Nasal cavity respiratory epithelium epithelial cell of viscerocranial mucosa (primary cell): ENCODE results near the gene GATD1. TPM values are rescaled to one million over a fixed set of nuclear protein-coding genes. Genes with fewer than 3 reads are reported as not detected.

ENCODE experiments used
- total RNA-seq: library from RNA; depleted of rRNA; stranded (reverse); fragments of >200 nt; gene quantifications from 2 replicates; pipeline ENCODE4 v1.2.3, GENCODE V29; 2014

GATD1 gene, protein sequence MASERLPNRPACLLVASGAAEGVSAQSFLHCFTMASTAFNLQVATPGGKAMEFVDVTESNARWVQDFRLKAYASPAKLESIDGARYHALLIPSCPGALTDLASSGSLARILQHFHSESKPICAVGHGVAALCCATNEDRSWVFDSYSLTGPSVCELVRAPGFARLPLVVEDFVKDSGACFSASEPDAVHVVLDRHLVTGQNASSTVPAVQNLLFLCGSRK
- total RNA-seq: 20.8 and 30.3 TPM in 2 replicates

DNA sequence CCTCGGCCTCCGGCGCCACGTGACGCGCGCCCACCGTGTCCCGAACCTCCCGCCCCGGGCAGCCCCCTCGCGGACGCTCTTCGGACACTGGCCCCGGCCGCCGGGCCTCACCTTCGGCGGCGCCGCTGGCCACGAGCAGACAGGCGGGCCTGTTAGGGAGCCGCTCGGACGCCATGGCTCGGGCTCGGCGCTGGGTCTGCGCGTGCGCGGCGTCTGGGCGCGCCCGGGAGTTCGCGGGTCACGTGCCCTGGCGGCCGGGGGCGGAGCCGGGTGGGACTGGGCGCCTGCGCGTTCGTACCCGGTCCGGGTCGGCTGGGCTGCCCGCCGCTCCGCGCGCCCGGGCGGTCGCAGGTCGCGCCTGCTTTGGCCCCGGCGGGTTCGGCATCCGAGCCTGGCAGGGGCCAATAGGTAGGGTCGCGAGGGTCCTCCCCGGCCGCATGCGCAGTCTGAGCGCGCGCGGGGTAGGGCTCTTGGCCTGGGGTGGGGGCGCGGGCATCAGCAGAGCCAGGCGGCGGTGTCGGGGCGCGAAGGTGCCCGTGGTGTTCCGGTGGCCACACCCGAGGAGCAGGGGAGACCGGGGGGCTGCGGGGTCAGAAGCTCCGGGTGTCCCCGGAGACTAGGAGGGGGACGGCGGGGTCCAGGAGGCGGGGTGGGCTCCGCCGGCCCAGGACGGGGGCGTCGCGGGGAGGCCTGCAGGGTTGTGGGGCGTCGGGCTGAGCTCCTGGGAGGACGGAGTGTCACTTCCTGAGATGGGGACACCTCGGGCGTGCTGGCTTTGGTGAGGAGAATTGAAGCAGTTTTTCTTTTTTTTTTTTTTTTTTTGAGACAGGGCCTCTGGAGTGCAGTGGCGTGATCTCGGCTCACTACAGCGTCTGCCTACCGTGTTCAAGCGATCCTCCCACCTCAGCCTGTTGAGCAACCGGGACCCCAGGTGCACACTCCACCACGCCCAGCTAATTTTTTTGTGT is at the start of gene GATD1:
TSS of gene GATD1 (minus strand) at position 200 of the 968 bp plus-strand sequence. CDS start at position 175, 25 bp downstream.

GRCh38 chr11:818396-819128 is 41.3 kb upstream of the GATD1 start, which contains the start of gene PNPLA2:
PNPLA2 (plus strand) TSS chr11:818914; CDS start chr11:819719, 805 bp downstream.

DNA sequence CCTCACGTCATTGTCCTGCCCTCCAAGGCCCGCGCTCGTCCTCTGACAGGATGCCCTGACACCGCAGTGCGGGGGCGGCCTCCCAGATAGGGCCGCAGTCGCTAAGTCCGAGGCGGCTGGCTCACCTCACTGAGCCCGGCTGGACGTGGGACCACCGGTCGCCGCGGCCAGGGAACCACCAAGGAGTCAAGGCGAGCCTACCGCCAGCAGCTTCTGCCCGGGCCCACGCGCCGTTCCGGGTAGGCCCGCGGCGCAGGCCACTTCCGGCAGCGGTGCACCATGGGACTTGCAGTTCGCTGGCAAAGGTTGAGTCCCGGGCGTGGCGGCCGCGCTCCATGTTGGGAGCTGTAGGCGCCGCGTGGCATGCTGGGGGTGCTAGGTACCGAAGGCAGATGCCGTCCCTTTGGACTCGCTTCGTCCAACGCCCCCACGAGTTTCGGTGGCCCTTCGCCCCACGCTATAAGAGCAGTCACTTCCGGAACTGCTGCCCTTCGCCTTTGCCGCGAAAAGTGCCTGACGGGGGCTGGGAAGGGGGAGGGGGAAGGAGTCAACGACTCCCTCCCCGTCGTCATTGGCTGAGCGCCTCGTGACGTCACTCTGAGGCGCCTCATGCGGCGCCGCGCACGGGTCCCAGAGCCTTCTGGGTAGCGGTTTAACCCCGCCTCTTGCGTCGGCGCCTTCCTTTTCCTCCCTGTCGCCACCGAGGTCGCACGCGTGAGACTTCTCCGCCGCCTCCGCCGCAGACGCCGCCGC is 32.2 kb upstream of the GATD1 start, which contains the start of gene RPLP2:
TSS of gene RPLP2 (plus strand) at position 681 of the 753 bp plus-strand sequence. CDS start 268 bp downstream, outside the sequence.

DNA sequence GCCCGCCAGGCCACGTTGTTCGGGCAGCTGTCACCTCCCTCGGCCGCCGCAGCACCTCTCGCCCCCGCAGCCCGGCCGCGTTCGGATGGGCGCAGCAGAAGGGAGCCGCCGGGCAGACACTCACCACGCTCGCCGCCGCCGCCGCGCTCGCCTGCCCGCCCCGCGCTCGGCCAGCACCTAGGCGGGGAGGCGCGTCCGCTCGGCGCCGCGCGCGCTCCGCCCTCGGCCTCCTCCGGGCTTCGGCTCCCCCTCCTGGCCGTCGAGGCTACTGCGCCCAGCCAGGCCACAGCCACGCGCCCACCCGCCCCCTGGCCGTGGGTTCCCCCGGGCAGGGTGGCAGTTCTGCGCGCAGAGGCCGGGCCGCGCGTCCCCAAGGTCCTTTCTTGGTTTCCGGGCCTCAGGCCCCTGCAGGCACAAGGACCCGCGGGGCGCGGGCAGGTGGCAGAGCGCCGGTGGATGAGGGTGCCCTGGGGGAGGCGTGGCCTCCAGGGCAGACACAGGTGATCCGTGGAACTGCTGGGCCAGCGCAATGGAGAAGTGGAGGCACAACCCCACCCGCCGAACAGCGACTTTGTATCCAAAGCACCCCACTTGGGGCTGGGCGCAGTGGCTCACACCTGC is 20.9 kb upstream of the GATD1 start, which contains the start of gene SLC25A22:
TSS of gene SLC25A22 (minus strand) at position 189 of the 621 bp plus-strand sequence. CDS start 3,275 bp downstream, outside the sequence.

DNA sequence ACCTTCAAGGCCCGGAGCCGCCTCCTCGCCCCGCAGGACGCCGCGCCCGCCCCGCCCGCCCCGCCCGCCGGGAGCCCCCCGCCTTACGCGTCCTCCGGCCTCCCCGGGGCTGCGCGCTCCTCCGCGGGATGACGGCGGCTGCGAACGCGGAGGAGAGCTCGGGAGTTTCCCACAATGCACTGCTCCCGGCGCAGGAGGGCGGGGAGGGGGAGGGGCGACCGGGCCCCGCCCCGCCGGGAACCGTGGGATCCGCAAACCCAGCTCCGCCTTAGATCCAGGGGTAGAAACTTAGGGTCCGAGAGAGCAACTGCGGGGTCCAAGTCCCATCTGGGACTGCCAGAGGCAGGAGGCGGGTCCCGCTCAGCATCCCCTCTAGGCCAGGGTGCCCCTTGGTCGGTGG is 12.7 kb upstream of the GATD1 start, which contains the start of gene CEND1:
TSS of gene CEND1 (minus strand) at position 148 of the 400 bp plus-strand sequence. CDS start 1,514 bp downstream, outside the sequence.

GRCh38 chr11:747158-748006 is 29.9 kb downstream of the GATD1 start, which contains the start of gene TALDO1:
TALDO1 (plus strand) TSS chr11:747464; CDS start chr11:747482, 18 bp downstream.

Other genes starting within 250 kb of the GATD1 start
- 99.5 and 124 TPM in 2 replicates for gene HRAS, start 241.9 kb downstream of the GATD1 start, total RNA-seq
- gene LRRC56, start 240.0 kb downstream of the GATD1 start, total RNA-seq: 0.34 and 1.4 TPM in 2 replicates
- gene LMNTD2, start 216.7 kb downstream of the GATD1 start, total RNA-seq: 1.0 and 2.0 TPM in 2 replicates
- 18.7 and 29.0 TPM in 2 replicates for gene RASSF7, start 216.5 kb downstream of the GATD1 start, total RNA-seq
- gene PHRF1, start 201.0 kb downstream of the GATD1 start, total RNA-seq: 26.3 and 37.4 TPM in 2 replicates
- gene IRF7, start 161.5 kb downstream of the GATD1 start, total RNA-seq: 7.8 and 39.3 TPM in 2 replicates
- not detected in 2 replicates for gene CDHR5, start 152.5 kb downstream of the GATD1 start, total RNA-seq
- gene SCT, start 150.3 kb downstream of the GATD1 start, total RNA-seq: not detected in 2 replicates
- 0.07 TPM in 1 of 2 replicates, not detected in the other for gene DRD4, start 140.2 kb downstream of the GATD1 start, total RNA-seq
- gene DEAF1, start 82.3 kb downstream of the GATD1 start, total RNA-seq: 28.4 and 36.0 TPM in 2 replicates
- gene TMEM80, start 81.7 kb downstream of the GATD1 start, total RNA-seq: 16.4 and 21.9 TPM in 2 replicates
- 126 and 167 TPM in 2 replicates for gene EPS8L2, start 71.3 kb downstream of the GATD1 start, total RNA-seq
- 199 and 220 TPM in 2 replicates for gene TALDO1, start 30.0 kb downstream of the GATD1 start, total RNA-seq
- not detected in 2 replicates for gene CEND1, start 12.6 kb upstream of the GATD1 start, total RNA-seq
- 6.2 and 20.9 TPM in 2 replicates for gene SLC25A22, start 20.8 kb upstream of the GATD1 start, total RNA-seq
- 6.2 and 8.1 TPM in 2 replicates for gene PIDD1, start 27.7 kb upstream of the GATD1 start, total RNA-seq
- gene RPLP2, start 32.5 kb upstream of the GATD1 start, total RNA-seq: 259 and 293 TPM in 2 replicates
- 20.5 and 21.2 TPM in 2 replicates for gene PNPLA2, start 41.4 kb upstream of the GATD1 start, total RNA-seq
- gene CRACR2B, start 50.4 kb upstream of the GATD1 start, total RNA-seq: 0.34 and 1.00 TPM in 2 replicates
- 166 and 396 TPM in 2 replicates for gene CD151, start 55.5 kb upstream of the GATD1 start, total RNA-seq
- gene POLR2L, start 65.0 kb upstream of the GATD1 start, total RNA-seq: 25.6 and 55.0 TPM in 2 replicates
- 21.7 and 32.5 TPM in 2 replicates for gene TSPAN4, start 65.4 kb upstream of the GATD1 start, total RNA-seq
- 44.4 and 76.5 TPM in 2 replicates for gene CHID1, start 133.3 kb upstream of the GATD1 start, total RNA-seq
- 17.1 and 40.4 TPM in 2 replicates for gene AP2A2, start 148.4 kb upstream of the GATD1 start, total RNA-seq